ENCODE results near the gene METTL26.

METTL26 gene

GRCh38 chr16:636206-637080 lies at the start of gene METTL26:
Gene METTL26 (minus strand): TSS chr16:636305. CDS start chr16:636290, 15 bp downstream.
- Mint-ChIP-seq H3K36me3 (ENCODE audit: low read depth) (peaks cover 2% of the 10 kb centered on the region), H3K4me1 (ENCODE audit: low read depth) (peaks cover 8% of the 10 kb centered on the region), H3K4me3 (peak within 1 kb of the TSS; percentile 94), H3K9me3 (no peaks in the 10 kb centered on the region), H3K27me3 (ENCODE audit: low read depth) (no peaks in the 10 kb centered on the region), H3K27ac (peak within 1 kb of the TSS; percentile 94)
- DNase-seq (ENCODE audit: low spot score), result peak; percentile 93

- no peaks in the 10 kb centered on the region for H3K9me3 Mint-ChIP-seq
- no peak overlapping the region for H3K4me3 Mint-ChIP-seq
- no peak for DNase-seq (ENCODE audit: low spot score)
- no peaks in the 10 kb centered on the region for H3K27me3 Mint-ChIP-seq (ENCODE audit: low read depth)
- H3K36me3 Mint-ChIP-seq (ENCODE audit: low read depth), result peaks cover 17% of the 10 kb centered on the region
- peaks cover 9% of the 10 kb centered on the region for H3K4me1 Mint-ChIP-seq (ENCODE audit: low read depth)
- H3K27ac Mint-ChIP-seq, result peak overlapping the region; percentile 63
Measured at GRCh38 chr16:684961-685696, 49.0 kb upstream of the METTL26 start.

GRCh38 chr16:684071-684794 lies 48.1 kb upstream of the METTL26 start, which contains the start of gene JMJD8:
Gene JMJD8 (minus strand): TSS chr16:684334. CDS start chr16:684319, 15 bp downstream.
- no peaks in the 10 kb centered on the region for H3K27me3 Mint-ChIP-seq (ENCODE audit: low read depth)
- peak within 1 kb of the TSS; percentile 74 for H3K27ac Mint-ChIP-seq
- no peaks in the 10 kb centered on the region for H3K9me3 Mint-ChIP-seq
- H3K36me3 Mint-ChIP-seq (ENCODE audit: low read depth), result peaks cover 17% of the 10 kb centered on the region
- peak; percentile 97 for DNase-seq (ENCODE audit: low spot score)
- peaks cover 10% of the 10 kb centered on the region for H3K4me1 Mint-ChIP-seq (ENCODE audit: low read depth)
- peak within 1 kb of the TSS; percentile 77 for H3K4me3 Mint-ChIP-seq

GRCh38 chr16:683396-684070 lies 47.4 kb upstream of the METTL26 start:
- peaks cover 12% of the 10 kb centered on the region for H3K4me1 Mint-ChIP-seq (ENCODE audit: low read depth)
- H3K27me3 Mint-ChIP-seq (ENCODE audit: low read depth), result no peaks in the 10 kb centered on the region
- H3K36me3 Mint-ChIP-seq (ENCODE audit: low read depth), result peaks cover 17% of the 10 kb centered on the region
- H3K9me3 Mint-ChIP-seq, result no peaks in the 10 kb centered on the region
- no peak for DNase-seq (ENCODE audit: low spot score)
- H3K27ac Mint-ChIP-seq, result peak overlapping the region; percentile 52
- H3K4me3 Mint-ChIP-seq, result peak overlapping the region; percentile 77

GRCh38 chr16:682493-683395 lies 46.6 kb upstream of the METTL26 start:
- Mint-ChIP-seq H3K27ac (peak overlapping the region; percentile 62), H3K4me1 (ENCODE audit: low read depth) (peaks cover 12% of the 10 kb centered on the region), H3K36me3 (ENCODE audit: low read depth) (peaks cover 17% of the 10 kb centered on the region), H3K9me3 (no peaks in the 10 kb centered on the region), H3K27me3 (ENCODE audit: low read depth) (no peaks in the 10 kb centered on the region), H3K4me3 (peak overlapping the region; percentile 77)
- DNase-seq (ENCODE audit: low spot score), result no peak

- DNase-seq (ENCODE audit: low spot score), result no peak
- H3K9me3 Mint-ChIP-seq, result no peaks in the 10 kb centered on the region
- H3K36me3 Mint-ChIP-seq (ENCODE audit: low read depth), result peaks cover 15% of the 10 kb centered on the region
- H3K27ac Mint-ChIP-seq, result no peak overlapping the region
- H3K27me3 Mint-ChIP-seq (ENCODE audit: low read depth), result no peaks in the 10 kb centered on the region
- H3K4me3 Mint-ChIP-seq, result peak overlapping the region; percentile 77
- H3K4me1 Mint-ChIP-seq (ENCODE audit: low read depth), result peaks cover 12% of the 10 kb centered on the region
Measured at GRCh38 chr16:681746-682427, 45.8 kb upstream of the METTL26 start.

- Mint-ChIP-seq H3K36me3 (ENCODE audit: low read depth) (peaks cover 15% of the 10 kb centered on the region), H3K4me1 (ENCODE audit: low read depth) (peaks cover 12% of the 10 kb centered on the region), H3K4me3 (peak overlapping the region; percentile 77), H3K9me3 (no peaks in the 10 kb centered on the region), H3K27me3 (ENCODE audit: low read depth) (no peaks in the 10 kb centered on the region), H3K27ac (no peak overlapping the region)
- no peak for DNase-seq (ENCODE audit: low spot score)
Measured at GRCh38 chr16:680967-681745, 45.1 kb upstream of the METTL26 start.

- Mint-ChIP-seq H3K9me3 (no peaks in the 10 kb centered on the region), H3K4me3 (peak overlapping the region; percentile 77), H3K36me3 (ENCODE audit: low read depth) (peaks cover 15% of the 10 kb centered on the region), H3K27ac (no peak overlapping the region), H3K4me1 (ENCODE audit: low read depth) (peaks cover 12% of the 10 kb centered on the region), H3K27me3 (ENCODE audit: low read depth) (no peaks in the 10 kb centered on the region)
- no peak for DNase-seq (ENCODE audit: low spot score)
Measured at GRCh38 chr16:680625-680945, 44.5 kb upstream of the METTL26 start.

GRCh38 chr16:679814-680624 lies 43.9 kb upstream of the METTL26 start, which contains the start of gene STUB1:
Gene STUB1 (plus strand): TSS chr16:680410. CDS start chr16:680526, 116 bp downstream.
- H3K9me3 Mint-ChIP-seq, result no peaks in the 10 kb centered on the region
- peaks cover 3% of the 10 kb centered on the region for H3K27me3 Mint-ChIP-seq (ENCODE audit: low read depth)
- H3K36me3 Mint-ChIP-seq (ENCODE audit: low read depth), result peaks cover 15% of the 10 kb centered on the region
- H3K27ac Mint-ChIP-seq, result peak within 1 kb of the TSS; percentile 77
- H3K4me3 Mint-ChIP-seq, result peak within 1 kb of the TSS; percentile 83
- DNase-seq (ENCODE audit: low spot score), result peak; percentile 86
- H3K4me1 Mint-ChIP-seq (ENCODE audit: low read depth), result peaks cover 12% of the 10 kb centered on the region

- peak; percentile 38 for DNase-seq (ENCODE audit: low spot score)
- peaks cover 12% of the 10 kb centered on the region for H3K4me1 Mint-ChIP-seq (ENCODE audit: low read depth)
- H3K9me3 Mint-ChIP-seq, result no peaks in the 10 kb centered on the region
- H3K36me3 Mint-ChIP-seq (ENCODE audit: low read depth), result peaks cover 15% of the 10 kb centered on the region
- peak overlapping the region; percentile 80 for H3K4me3 Mint-ChIP-seq
- H3K27me3 Mint-ChIP-seq (ENCODE audit: low read depth), result peaks cover 4% of the 10 kb centered on the region
- H3K27ac Mint-ChIP-seq, result no peak overlapping the region
Measured at GRCh38 chr16:678858-679813, 43.0 kb upstream of the METTL26 start.

All from T-helper 2 cell treated with Interferon-gamma antibody and Interleukin-4, amounts not matched to agents 5 μg/mL and 100 μg/mL, for 36 hours (primary cell).